Measurements from ENCODE around the gene AFAP1L1.

Gene AFAP1L1

DNA sequence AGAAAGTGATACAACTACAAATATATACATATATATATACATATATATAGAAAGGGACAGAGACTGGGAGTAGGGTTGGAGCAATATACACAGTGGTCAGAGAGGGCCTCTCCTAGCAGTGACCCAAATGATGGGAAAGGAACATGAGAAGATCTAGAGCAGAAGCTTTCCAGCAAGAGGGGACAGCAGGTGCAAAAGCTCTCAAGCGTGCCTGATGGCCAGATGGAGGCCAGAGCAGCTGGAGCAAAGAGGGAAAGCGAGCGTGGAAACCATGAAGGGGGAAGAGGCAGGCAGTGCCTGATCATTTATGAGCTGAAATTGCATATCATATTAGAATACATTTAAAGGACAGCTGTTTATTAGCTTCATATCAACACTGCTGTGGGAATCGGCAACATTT lies 66.1 kb downstream of the AFAP1L1 start:
- no peak overlapping the region for H3K4me3 ChIP-seq (IDR thresholded peaks at IDR 0.05; ENCODE audit: insufficient read depth, low read depth, low read length)
- H2AFZ ChIP-seq (ENCODE audit: low read depth): no peak overlapping the region
- H4K20me1 ChIP-seq (ENCODE audit: insufficient read depth): no peaks in the 10 kb centered on the region
- no peak overlapping the region for H3K27ac ChIP-seq
- no peaks in the 10 kb centered on the region for H3K4me1 ChIP-seq (ENCODE audit: low read depth, poor library complexity, severe bottlenecking)
- no peak for TF ChIP-seq CTCF (conservative IDR thresholded peaks at IDR 0.05; ENCODE audit: low read depth, low read length)
- H3K9ac ChIP-seq: no peak overlapping the region
- no peak overlapping the region for H3K4me2 ChIP-seq
- H3K36me3 ChIP-seq (ENCODE audit: insufficient read depth): no peaks in the 10 kb centered on the region
- no peaks in the 10 kb centered on the region for H3K79me2 ChIP-seq (ENCODE audit: insufficient read depth, low read depth)
- H3K27me3 ChIP-seq (ENCODE audit: insufficient read depth, low read depth): no peaks in the 10 kb centered on the region

DNA sequence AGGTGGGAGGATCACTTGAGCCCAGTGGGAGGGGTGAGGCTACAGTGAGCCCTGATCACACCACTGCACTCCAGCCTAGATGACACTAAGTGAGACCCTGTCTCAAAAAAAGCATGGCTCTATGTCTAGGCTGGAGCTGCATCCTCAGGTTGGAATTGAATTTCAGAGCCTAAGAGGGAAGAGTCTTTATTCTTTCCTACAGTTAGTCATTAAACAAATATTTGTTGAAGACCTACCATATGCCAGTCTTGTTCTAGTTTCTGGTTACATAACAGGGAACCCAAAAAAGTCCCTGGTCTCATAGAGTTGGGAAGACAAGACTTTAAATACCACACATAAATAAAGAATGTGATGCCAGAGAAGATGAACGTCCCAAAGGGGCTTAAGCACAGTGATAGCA lies 66.7 kb downstream of the AFAP1L1 start:
- H4K20me1 ChIP-seq (ENCODE audit: insufficient read depth): no peaks in the 10 kb centered on the region

DNA sequence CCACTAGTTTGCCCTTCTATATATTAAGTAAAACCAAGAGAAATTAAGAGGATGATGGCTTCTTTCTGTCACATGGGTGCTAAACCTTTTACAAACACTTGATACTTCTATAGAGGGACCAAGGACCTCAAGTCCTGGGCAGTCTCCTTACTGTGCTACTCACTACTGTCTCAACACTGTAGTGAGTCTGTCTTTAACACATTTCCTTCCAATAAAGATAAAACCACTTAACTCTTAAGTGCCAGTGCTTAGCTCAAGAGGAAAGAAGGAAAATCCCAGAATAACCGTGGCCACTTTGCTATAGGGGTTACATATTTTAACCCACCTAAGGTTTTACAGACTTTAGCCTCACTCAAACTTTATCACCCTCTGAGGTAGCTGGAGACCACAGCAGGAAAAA lies 69.3 kb downstream of the AFAP1L1 start:
- H4K20me1 ChIP-seq (ENCODE audit: insufficient read depth): no peaks in the 10 kb centered on the region
- H3K27me3 ChIP-seq (ENCODE audit: insufficient read depth, low read depth): no peaks in the 10 kb centered on the region
- H3K36me3 ChIP-seq (ENCODE audit: insufficient read depth): no peaks in the 10 kb centered on the region
- peaks cover 4% of the 10 kb centered on the region; the same call in 1 of the 2 replicates for H3K79me2 ChIP-seq (ENCODE audit: insufficient read depth, low read depth)
- no peak overlapping the region for H3K4me3 ChIP-seq (IDR thresholded peaks at IDR 0.05; ENCODE audit: insufficient read depth, low read depth, low read length)
- no peak overlapping the region for H2AFZ ChIP-seq (ENCODE audit: low read depth)
- H3K4me1 ChIP-seq (ENCODE audit: low read depth, poor library complexity, severe bottlenecking): no peaks in the 10 kb centered on the region
- H3K4me2 ChIP-seq: no peak overlapping the region
- no peak overlapping the region for H3K27ac ChIP-seq
- no peak for TF ChIP-seq CTCF (conservative IDR thresholded peaks at IDR 0.05; ENCODE audit: low read depth, low read length)
- H3K9ac ChIP-seq: no peak overlapping the region

More for the DNA sequence above, 66.7 kb downstream of the AFAP1L1 start:
- Histone ChIP-seq H3K36me3 (ENCODE audit: insufficient read depth) (no peaks in the 10 kb centered on the region), H3K4me2 (no peak overlapping the region), H3K4me1 (ENCODE audit: low read depth, poor library complexity, severe bottlenecking) (no peaks in the 10 kb centered on the region), H3K9ac (no peak overlapping the region), H3K4me3 (IDR thresholded peaks at IDR 0.05; ENCODE audit: insufficient read depth, low read depth, low read length) (no peak overlapping the region), H3K79me2 (ENCODE audit: insufficient read depth, low read depth) (no peaks in the 10 kb centered on the region), H3K27me3 (ENCODE audit: insufficient read depth, low read depth) (no peaks in the 10 kb centered on the region), H3K27ac (no peak overlapping the region), H2AFZ (ENCODE audit: low read depth) (no peak overlapping the region)
- no peak for TF ChIP-seq CTCF (conservative IDR thresholded peaks at IDR 0.05; ENCODE audit: low read depth, low read length)

- no peaks in the 10 kb centered on the region for H4K20me1 ChIP-seq (ENCODE audit: insufficient read depth)
- H3K4me1 ChIP-seq (ENCODE audit: low read depth, poor library complexity, severe bottlenecking): peaks cover under 1% of the 10 kb centered on the region
- no peak overlapping the region for H3K9ac ChIP-seq
- H3K27ac ChIP-seq: no peak overlapping the region
- H3K4me2 ChIP-seq: no peak overlapping the region
- H3K27me3 ChIP-seq (ENCODE audit: insufficient read depth, low read depth): no peaks in the 10 kb centered on the region
- H3K79me2 ChIP-seq (ENCODE audit: insufficient read depth, low read depth): peaks cover 12% of the 10 kb centered on the region
- H3K4me3 ChIP-seq (IDR thresholded peaks at IDR 0.05; ENCODE audit: insufficient read depth, low read depth, low read length): no peak overlapping the region
- no peaks in the 10 kb centered on the region for H3K36me3 ChIP-seq (ENCODE audit: insufficient read depth)
- no peak for TF ChIP-seq CTCF (conservative IDR thresholded peaks at IDR 0.05; ENCODE audit: low read depth, low read length)
- no peak overlapping the region for H2AFZ ChIP-seq (ENCODE audit: low read depth)
Measured at GRCh38 chr5:149341876-149342275, 70.2 kb downstream of the AFAP1L1 start.
